ENCODE results near the gene GLO1.

GRCh38 chr6:38750968-38751615, 48.1 kb upstream of the GLO1 start:
- TF ChIP-seq GATA2 (IDR thresholded peaks at IDR 0.05; ENCODE audit: low read depth, low read length): no peak
- no peak for TF ChIP-seq GATA3 (IDR thresholded peaks at IDR 0.05; ENCODE audit: low read depth, low read length)

Data from SH-SY5Y (cell line).